ENCODE measurements around the gene UBQLN4. TPM values are rescaled to one million over a fixed set of nuclear protein-coding genes. Genes with fewer than 3 reads are reported as not detected.
"Not testable (repeated sequence)": the region's sequence is repeated elsewhere in the genome, so short reads cannot be mapped to it uniquely, and the experiment has no call there.

UBQLN4 gene
- total RNA-seq, 4 donors from 2014 or later: 19.5 to 32.1 (median 22.8) TPM

GRCh38 chr1:156073740-156074139 is 20.1 kb upstream of the UBQLN4 start:
- H3K4me1 ChIP-seq: peaks cover 0 to 19% (median 3%) of the 10 kb centered on the region in 4 donors
- no peaks in the 10 kb centered on the region for H3K36me3 ChIP-seq
- no peaks in the 10 kb centered on the region for H3K9me3 ChIP-seq
- no peaks in the 10 kb centered on the region for H3K27me3 ChIP-seq
- DNase-seq (ENCODE audit: low spot score in 2 of 2): no peak
- WGBS, 2 donors: 38 to 45% methylated on average over 5 of the region's 5 CpGs
- TF ChIP-seq EP300 (IDR thresholded peaks at IDR 0.05): no peak
- TF ChIP-seq, protein P1, sequence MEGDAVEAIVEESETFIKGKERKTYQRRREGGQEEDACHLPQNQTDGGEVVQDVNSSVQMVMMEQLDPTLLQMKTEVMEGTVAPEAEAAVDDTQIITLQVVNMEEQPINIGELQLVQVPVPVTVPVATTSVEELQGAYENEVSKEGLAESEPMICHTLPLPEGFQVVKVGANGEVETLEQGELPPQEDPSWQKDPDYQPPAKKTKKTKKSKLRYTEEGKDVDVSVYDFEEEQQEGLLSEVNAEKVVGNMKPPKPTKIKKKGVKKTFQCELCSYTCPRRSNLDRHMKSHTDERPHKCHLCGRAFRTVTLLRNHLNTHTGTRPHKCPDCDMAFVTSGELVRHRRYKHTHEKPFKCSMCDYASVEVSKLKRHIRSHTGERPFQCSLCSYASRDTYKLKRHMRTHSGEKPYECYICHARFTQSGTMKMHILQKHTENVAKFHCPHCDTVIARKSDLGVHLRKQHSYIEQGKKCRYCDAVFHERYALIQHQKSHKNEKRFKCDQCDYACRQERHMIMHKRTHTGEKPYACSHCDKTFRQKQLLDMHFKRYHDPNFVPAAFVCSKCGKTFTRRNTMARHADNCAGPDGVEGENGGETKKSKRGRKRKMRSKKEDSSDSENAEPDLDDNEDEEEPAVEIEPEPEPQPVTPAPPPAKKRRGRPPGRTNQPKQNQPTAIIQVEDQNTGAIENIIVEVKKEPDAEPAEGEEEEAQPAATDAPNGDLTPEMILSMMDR (IDR thresholded peaks at IDR 0.05): no peak
- TF ChIP-seq POLR2A (IDR thresholded peaks at IDR 0.05): no peak
- H3K4me3 ChIP-seq: no peak overlapping the region
- H3K27ac ChIP-seq: no peak overlapping the region

DNA sequence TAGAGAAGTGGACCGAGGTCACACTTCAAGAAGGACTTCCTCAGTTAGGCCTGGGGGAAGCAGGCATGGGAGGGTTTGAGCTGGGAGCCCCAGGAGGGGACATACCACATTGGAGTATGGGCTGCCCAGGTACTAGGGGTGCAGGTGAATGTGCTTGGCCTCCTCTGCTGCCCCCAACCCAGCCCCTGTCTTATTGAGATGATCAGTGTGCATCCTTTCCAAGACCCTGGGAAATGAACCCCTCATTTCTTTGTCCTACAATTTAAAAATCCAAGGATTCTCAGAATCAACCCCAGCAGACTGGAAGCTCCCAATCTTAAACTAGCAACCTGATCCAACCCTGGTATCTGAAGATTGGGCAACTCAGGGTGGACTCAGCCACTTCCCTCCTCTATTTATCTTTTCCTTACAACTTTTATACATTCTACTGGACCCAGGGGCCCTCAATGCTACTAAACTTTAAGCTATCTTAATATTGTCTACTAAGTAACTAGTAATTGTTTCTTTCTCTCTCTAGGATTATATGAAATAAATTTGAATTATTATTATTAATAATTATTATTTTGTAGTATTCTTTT is 19.6 kb upstream of the UBQLN4 start:
- 0 to 32% methylated on average over 1 of the region's 1 CpG for WGBS, 2 donors
- H3K27me3 ChIP-seq: no peaks in the 10 kb centered on the region
- TF ChIP-seq, protein P1 (IDR thresholded peaks at IDR 0.05): no peak
- TF ChIP-seq EP300 (IDR thresholded peaks at IDR 0.05): no peak
- no peaks in the 10 kb centered on the region for H3K36me3 ChIP-seq
- H3K4me3 ChIP-seq: no peak overlapping the region
- no peak overlapping the region for H3K27ac ChIP-seq
- H3K4me1 ChIP-seq: peaks cover 0 to 19% (median 3%) of the 10 kb centered on the region in 4 donors
- H3K9me3 ChIP-seq: no peaks in the 10 kb centered on the region
- no peak for DNase-seq (ENCODE audit: low spot score in 2 of 2)

DNA sequence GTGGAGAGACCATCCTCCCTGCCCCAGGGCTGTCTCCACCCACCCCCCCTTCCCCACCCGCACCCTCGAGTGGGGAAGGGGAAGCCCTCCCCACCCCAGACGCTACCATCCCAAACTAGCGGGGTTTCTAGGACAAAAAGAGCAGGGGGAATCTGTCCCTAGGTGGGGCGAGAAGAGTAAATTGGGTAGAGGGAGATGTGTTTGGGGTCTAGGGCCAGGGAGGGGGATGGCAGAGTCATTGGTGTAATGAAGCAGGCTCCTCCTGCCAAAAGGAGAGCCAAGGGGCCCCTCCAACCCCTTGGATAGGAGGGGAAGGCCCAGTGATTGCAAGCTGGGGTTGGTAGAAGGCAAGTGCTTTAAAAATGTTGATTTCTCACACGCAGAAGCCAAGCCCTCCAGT is 18.7 kb upstream of the UBQLN4 start:
- Histone ChIP-seq H3K27ac (no peak overlapping the region), H3K9me3 (no peaks in the 10 kb centered on the region), H3K4me1 (peaks cover 0 to 19% (median 3%) of the 10 kb centered on the region in 4 donors), H3K27me3 (no peaks in the 10 kb centered on the region), H3K36me3 (no peaks in the 10 kb centered on the region), H3K4me3 (no peak overlapping the region)
- WGBS, 2 donors: 59% methylated on average over 6 of the region's 6 CpGs
- TF ChIP-seq, protein P1 (IDR thresholded peaks at IDR 0.05): no peak
- TF ChIP-seq POLR2A (IDR thresholded peaks at IDR 0.05) (no peak), EP300 (IDR thresholded peaks at IDR 0.05) (no peak)
- DNase-seq (ENCODE audit: low spot score in 2 of 2): no peak

- not testable (repeated sequence) for H3K4me3 ChIP-seq; H3K9me3 ChIP-seq; H3K27ac ChIP-seq; H3K27me3 ChIP-seq; DNase-seq (ENCODE audit: low spot score in 2 of 2); H3K36me3 ChIP-seq
- peaks cover 0 to 20% (median 3%) of the 10 kb centered on the region in 4 donors for H3K4me1 ChIP-seq
- 82 to 85% methylated on average over 7 of the region's 7 CpGs for WGBS, 2 donors
Measured at GRCh38 chr1:156071332-156071816, 17.8 kb upstream of the UBQLN4 start.

DNA sequence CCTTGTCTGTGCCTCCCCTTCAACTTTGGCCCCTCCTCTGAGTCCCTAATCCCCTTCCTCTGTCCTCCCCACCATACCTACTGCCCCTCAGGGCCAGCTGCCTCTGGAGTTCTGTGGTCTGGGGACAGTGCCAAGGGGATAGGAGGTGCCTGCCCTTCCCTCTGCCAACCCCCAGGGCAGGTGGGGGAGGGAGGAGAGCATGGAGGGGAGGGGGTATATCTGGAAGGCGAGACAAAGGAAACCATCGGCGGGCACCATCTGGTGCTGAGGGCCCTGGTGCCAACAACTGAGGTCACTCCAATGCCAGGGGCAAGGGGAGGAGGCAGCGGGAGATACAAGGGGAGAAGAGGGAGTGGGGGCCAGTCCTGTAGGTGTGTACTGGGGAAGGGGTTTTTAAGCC is 16.9 kb upstream of the UBQLN4 start:
- TF ChIP-seq POLR2A (IDR thresholded peaks at IDR 0.05): no peak
- TF ChIP-seq, protein P1 (IDR thresholded peaks at IDR 0.05): no peak
- TF ChIP-seq EP300 (IDR thresholded peaks at IDR 0.05): no peak
- Histone ChIP-seq H3K4me3 (no peak overlapping the region), H3K4me1 (peaks cover 0 to 14% (median under 1%) of the 10 kb centered on the region in 4 donors), H3K9me3 (no peaks in the 10 kb centered on the region), H3K27me3 (no peaks in the 10 kb centered on the region), H3K27ac (no peak overlapping the region), H3K36me3 (no peaks in the 10 kb centered on the region)
- DNase-seq (ENCODE audit: low spot score in 2 of 2): no peak
- 26 to 43% methylated on average over 4 of the region's 4 CpGs for WGBS, 2 donors

Data from tibial nerve (tissue), 4 donors.